HG02943 (cell line): Measurements from ENCODE around the gene DLX2.

Experiments
- ATAC-seq: cut with Tn5 transposase; IDR thresholded peaks from one replicate; pipeline ENCODE4 v1.9.1; 2021; ENCODE audit warnings: mild to moderate bottlenecking, low read depth, moderate library complexity; ENCODE audit not compliant: unreplicated experiment

The DLX2 gene

DNA sequence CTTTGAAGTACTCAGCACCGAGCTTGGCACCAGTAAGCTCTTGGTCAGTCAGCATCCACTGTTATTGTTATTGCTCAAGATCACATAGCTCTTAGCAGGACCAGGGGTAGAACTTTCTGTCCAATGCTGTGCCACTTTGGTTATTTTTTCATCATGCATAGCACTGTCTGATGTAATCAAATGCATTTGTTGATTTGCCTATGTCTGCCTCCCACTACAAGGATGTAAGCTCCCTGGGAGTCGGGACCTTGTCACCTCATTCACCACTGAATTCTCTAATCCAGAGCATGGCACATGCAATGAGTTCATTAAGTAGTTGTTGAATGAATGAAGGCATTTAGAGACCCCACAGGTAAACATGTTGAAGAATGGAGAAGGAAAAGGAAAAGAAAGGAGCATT, 46.4 kb downstream of the DLX2 start:
- no peak for ATAC-seq

DNA sequence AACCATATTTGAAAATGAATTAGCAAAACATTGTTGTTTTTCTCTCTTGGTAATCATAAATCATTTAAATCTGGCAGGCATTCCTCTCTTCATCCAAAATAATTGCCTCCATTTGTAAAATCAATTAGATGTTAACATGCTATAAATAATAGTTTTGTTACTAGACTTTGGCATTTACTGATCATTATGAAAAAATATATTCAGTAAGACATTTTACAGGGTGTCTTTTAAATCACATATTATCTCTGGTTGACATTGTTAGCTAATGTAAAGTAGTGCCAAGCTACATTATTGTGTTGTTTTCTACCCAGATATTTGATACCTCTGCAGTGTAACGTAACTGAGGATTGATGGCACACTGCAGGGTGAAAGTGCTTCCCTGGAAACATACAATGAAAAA, 49.2 kb downstream of the DLX2 start:
- ATAC-seq = no peak

DNA sequence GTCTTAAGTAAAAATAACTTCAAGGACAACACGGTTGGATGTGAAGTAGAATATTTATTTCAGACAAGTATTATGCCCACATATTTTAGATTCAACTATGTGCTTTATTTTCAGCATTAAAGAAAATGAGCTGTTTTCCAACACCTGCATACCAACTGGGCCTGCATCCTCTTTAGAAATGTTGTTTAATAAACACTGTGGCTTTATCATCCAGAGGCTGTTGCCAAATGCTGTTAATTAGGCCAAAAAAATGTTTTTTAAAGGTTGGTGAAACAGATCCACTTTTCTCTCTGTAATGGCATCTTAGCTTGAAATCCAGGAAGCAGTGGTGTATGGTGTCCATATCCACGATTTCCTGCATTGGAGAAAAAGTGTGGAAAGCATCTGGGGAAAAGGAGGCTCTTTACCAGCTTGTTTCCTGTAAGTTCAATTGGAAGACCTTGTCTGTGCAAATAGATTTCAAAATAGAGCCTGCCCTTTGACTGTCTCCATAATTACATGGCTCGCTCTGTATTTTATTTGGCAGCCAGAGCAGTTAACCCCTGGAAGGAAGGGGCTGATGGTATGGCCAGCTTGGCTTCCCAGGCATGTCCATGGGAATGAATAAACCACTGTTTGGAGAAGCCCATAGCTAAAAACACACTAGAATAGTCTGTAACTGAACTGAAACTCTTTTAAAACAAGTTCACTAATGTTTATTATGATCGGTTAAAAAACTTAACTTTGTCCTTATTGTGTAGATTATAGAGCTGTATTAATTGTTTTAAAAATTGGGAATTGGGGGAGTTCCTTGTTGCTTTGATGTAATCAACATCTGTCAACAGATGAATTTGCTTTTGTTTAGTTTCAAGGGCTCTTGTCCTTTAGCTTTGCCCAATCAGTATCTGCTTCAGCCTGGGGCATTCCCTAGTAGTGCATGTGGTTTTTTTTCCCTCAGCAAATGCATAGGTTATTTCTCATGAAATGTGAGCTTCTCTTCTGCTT, 50.4 kb downstream of the DLX2 start:
- no peak for ATAC-seq

DNA sequence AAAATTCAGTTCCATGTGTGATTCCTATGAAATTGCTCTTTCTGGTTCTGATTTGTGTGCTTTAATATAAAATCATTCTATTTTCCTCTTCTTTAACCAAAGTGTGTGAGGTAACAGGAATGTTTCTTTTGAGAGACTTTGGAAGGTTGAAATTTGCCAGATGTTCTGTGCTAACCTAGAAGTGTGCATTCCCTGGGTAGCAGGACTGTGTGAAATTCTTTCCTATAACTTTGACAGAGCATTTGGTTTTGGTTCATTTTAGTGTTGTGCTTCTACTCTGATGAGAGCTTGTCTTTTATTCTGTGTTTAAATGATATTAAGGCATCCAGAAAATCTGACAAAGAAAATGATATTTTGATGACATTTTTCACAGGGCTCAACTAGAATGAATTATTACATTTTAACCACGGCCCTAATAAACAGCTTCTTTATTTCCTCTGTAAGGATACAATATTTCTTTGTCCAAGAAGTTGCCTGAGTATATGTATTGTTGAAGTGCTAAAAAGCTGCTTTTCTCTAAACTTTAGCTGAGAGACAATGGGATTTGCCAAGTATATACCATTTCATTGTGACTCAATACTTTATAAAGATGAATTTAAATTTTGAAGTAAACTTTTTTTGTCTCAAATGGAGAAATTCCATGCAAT, 52.1 kb downstream of the DLX2 start:
- no peak for ATAC-seq

DNA sequence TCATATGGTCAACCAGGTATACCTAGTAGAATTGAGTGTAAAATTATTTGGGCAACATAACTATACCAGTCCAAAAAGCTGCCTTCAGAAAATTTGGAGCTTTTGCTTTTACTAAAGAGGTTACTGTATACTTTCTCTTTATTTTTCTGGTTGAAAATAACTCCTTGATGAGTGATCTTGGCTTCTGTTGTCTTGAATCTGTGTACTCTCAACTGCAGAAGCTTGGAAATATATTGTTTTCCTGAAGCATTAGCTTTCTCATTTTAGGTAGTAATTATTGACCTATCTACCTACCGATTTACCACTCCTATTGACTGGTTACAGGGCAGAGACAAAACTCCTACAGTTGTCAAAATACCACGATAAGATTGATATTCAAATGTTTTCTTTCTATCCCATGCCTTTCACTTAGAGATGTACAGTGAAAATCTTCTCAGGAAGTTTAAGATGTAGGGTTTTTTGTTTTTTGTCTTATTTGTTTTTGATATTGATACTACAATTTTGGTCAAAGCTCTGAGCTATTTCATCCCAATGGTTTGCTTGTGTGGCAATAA, 53.1 kb downstream of the DLX2 start:
- no peak for ATAC-seq
